Thymus (tissue), 11 donors: Measurements from ENCODE around the gene SLC25A22. TPM values are rescaled to one million over a fixed set of nuclear protein-coding genes. Genes with fewer than 3 reads are reported as not detected.
A peak's percentile ranks its signal among the peaks of the same experiment; 100 is the strongest.

Experiments used
- DNase-seq, 9 donors: peaks; one replicate each; pipeline ENCODE4 v3.0.0-alpha.2; 2013; ENCODE audit warnings: low spot score in 9 of 9, low read depth in 6 of 9, missing footprints in 1 of 9
- H3K27ac ChIP-seq, 2 donors: one replicate each; pipeline ENCODE4 v1.5.1; 2013; ENCODE audit warnings: control low read depth in 1 of 2, low read depth in 1 of 2, low read length in 1 of 2, mild to moderate bottlenecking in 1 of 2, moderate library complexity in 1 of 2
- H3K27me3 ChIP-seq, 2 donors: one replicate each; pipeline ENCODE4 v1.5.1; 2013; ENCODE audit warnings: low read length in 1 of 2; ENCODE audit not compliant: control insufficient read depth in 2 of 2, insufficient read depth in 1 of 2
- H3K36me3 ChIP-seq, 2 donors: one replicate each; pipeline ENCODE4 v1.5.1; 2013; ENCODE audit warnings: low read length in 1 of 2, mild to moderate bottlenecking in 1 of 2, moderate library complexity in 1 of 2; ENCODE audit not compliant: control insufficient read depth in 2 of 2, insufficient read depth in 2 of 2
- H3K4me1 ChIP-seq, 2 donors: one replicate each; pipeline ENCODE4 v1.5.1; 2013; ENCODE audit warnings: low read length in 2 of 2; ENCODE audit not compliant: control insufficient read depth in 2 of 2, insufficient read depth in 2 of 2
- H3K4me3 ChIP-seq, 2 donors: one replicate each; pipeline ENCODE4 v1.5.1; 2013; ENCODE audit warnings: low read length in 2 of 2, control low read depth in 1 of 2, mild to moderate bottlenecking in 1 of 2
- H3K9me3 ChIP-seq, 2 donors: one replicate each; pipeline ENCODE4 v1.5.1; 2013; ENCODE audit warnings: low read length in 1 of 2, mild to moderate bottlenecking in 1 of 2; ENCODE audit not compliant: control insufficient read depth in 2 of 2, insufficient read depth in 1 of 2
- WGBS: extraction: QIAGEN DNeasy Blood & Tissue Kit; methylation state at CpG from one replicate; pipeline ENCODE4 v1.1.7; 2013; 5-methylcytosine and 5-hydroxymethylcytosine counted together
- polyA plus RNA-seq: library from polyadenylated mRNA; stranded (reverse); fragments of 200-250 nt; gene quantifications from one replicate; pipeline ENCODE4 v1.2.3, GENCODE V29; 2013
- total RNA-seq: library from RNA; stranded (reverse); fragments of 120-200 nt; gene quantifications from one replicate; pipeline ENCODE4 v1.2.4, GENCODE V29; 2013
- donor health status: healthy.

SLC25A22 gene
- total and polyA plus RNA-seq, 2 donors: 5.7 to 11.8 TPM

- H3K4me1 ChIP-seq: peaks cover 12 to 25% of the 10 kb centered on the region in 2 donors
- peak overlapping the region; percentile 83 to 94 for H3K27ac ChIP-seq
- no peaks in the 10 kb centered on the region for H3K27me3 ChIP-seq
- H3K9me3 ChIP-seq: no peaks in the 10 kb centered on the region
- H3K4me3 ChIP-seq: peak overlapping the region; percentile 52 to 95
- WGBS: under 1% methylated on average over 96 of the region's 96 CpGs
- DNase-seq: peak in 8 of 9 donors; percentile 81 to 95 (median 90)
- peaks cover 14 to 38% of the 10 kb centered on the region in 2 donors for H3K36me3 ChIP-seq
Measured at GRCh38 chr11:819129-819931, 21.2 kb upstream of the SLC25A22 start.

GRCh38 chr11:818396-819128 lies 20.5 kb upstream of the SLC25A22 start, which contains the start of gene PNPLA2:
PNPLA2 (plus strand) TSS chr11:818914; CDS start chr11:819719, 805 bp downstream.
- H3K9me3 ChIP-seq: no peaks in the 10 kb centered on the region
- peak within 1 kb of the TSS; percentile 52 to 95 for H3K4me3 ChIP-seq
- 55% methylated on average over 20 of the region's 20 CpGs for WGBS
- no peak for DNase-seq
- H3K27me3 ChIP-seq: no peaks in the 10 kb centered on the region
- H3K4me1 ChIP-seq: peaks cover 12 to 25% of the 10 kb centered on the region in 2 donors
- peak within 1 kb of the TSS; percentile 83 to 94 for H3K27ac ChIP-seq
- peaks cover 11 to 32% of the 10 kb centered on the region in 2 donors for H3K36me3 ChIP-seq

- 93% methylated on average over 11 of the region's 11 CpGs for WGBS
- Histone ChIP-seq H3K27ac (no peak overlapping the region), H3K4me1 (peaks cover 12 to 26% of the 10 kb centered on the region in 2 donors), H3K4me3 (no peak overlapping the region), H3K36me3 (peaks cover 27 to 36% of the 10 kb centered on the region in 2 donors), H3K27me3 (no peaks in the 10 kb centered on the region), H3K9me3 (no peaks in the 10 kb centered on the region)
- no peak for DNase-seq
Measured at GRCh38 chr11:816433-816779, 18.3 kb upstream of the SLC25A22 start.

GRCh38 chr11:815675-816432 lies 17.8 kb upstream of the SLC25A22 start:
- no peaks in the 10 kb centered on the region for H3K9me3 ChIP-seq
- 97% methylated on average over 11 of the region's 11 CpGs for WGBS

GRCh38 chr11:813456-814096 lies 15.5 kb upstream of the SLC25A22 start:
- Histone ChIP-seq H3K27me3 (no peaks in the 10 kb centered on the region), H3K4me1 (peaks cover 15 to 21% of the 10 kb centered on the region in 2 donors), H3K4me3 (no peak overlapping the region), H3K9me3 (no peaks in the 10 kb centered on the region), H3K36me3 (peaks cover 34 to 35% of the 10 kb centered on the region in 2 donors), H3K27ac (no peak overlapping the region)
- WGBS: 93% methylated on average over 9 of the region's 9 CpGs
- no peak for DNase-seq

More at GRCh38 chr11:815675-816432, 17.8 kb upstream of the SLC25A22 start:
- H3K27ac ChIP-seq: no peak overlapping the region
- no peak for DNase-seq
- peaks cover 33 to 37% of the 10 kb centered on the region in 2 donors for H3K36me3 ChIP-seq
- H3K4me3 ChIP-seq: no peak overlapping the region
- H3K4me1 ChIP-seq: peaks cover 14 to 26% of the 10 kb centered on the region in 2 donors
- no peaks in the 10 kb centered on the region for H3K27me3 ChIP-seq

- no peak for DNase-seq
- H3K36me3 ChIP-seq: peaks cover 34 to 35% of the 10 kb centered on the region in 2 donors
- H3K27me3 ChIP-seq: no peaks in the 10 kb centered on the region
- H3K9me3 ChIP-seq: no peaks in the 10 kb centered on the region
- H3K4me3 ChIP-seq: no peak overlapping the region
- H3K4me1 ChIP-seq: peaks cover 17 to 24% of the 10 kb centered on the region in 2 donors
- 95% methylated on average over 6 of the region's 6 CpGs for WGBS
- no peak overlapping the region for H3K27ac ChIP-seq
Measured at GRCh38 chr11:813072-813455, 15.0 kb upstream of the SLC25A22 start.

GRCh38 chr11:812390-812789 lies 14.3 kb upstream of the SLC25A22 start:
- Histone ChIP-seq H3K4me1 (peaks cover 17 to 24% of the 10 kb centered on the region in 2 donors), H3K36me3 (peaks cover 34 to 35% of the 10 kb centered on the region in 2 donors), H3K27me3 (no peaks in the 10 kb centered on the region), H3K27ac (no peak overlapping the region), H3K9me3 (no peaks in the 10 kb centered on the region), H3K4me3 (no peak overlapping the region)
- DNase-seq: no peak
- over 99% methylated on average over 3 of the region's 3 CpGs for WGBS

GRCh38 chr11:811446-812245 lies 13.6 kb upstream of the SLC25A22 start:
- Histone ChIP-seq H3K27me3 (no peaks in the 10 kb centered on the region), H3K27ac (no peak overlapping the region), H3K9me3 (no peaks in the 10 kb centered on the region), H3K4me3 (no peak overlapping the region), H3K36me3 (peaks cover 34 to 35% of the 10 kb centered on the region in 2 donors), H3K4me1 (peaks cover 17 to 24% of the 10 kb centered on the region in 2 donors)
- 88% methylated on average over 14 of the region's 14 CpGs for WGBS
- no peak for DNase-seq
